Spleen (tissue), 11 donors: ENCODE results near the gene CDH8. TPM values are rescaled to one million over a fixed set of nuclear protein-coding genes. Genes with fewer than 3 reads are reported as not detected.

Experiments
- DNase-seq: peaks from one replicate; pipeline ENCODE4 v3.0.0-alpha.2; 2020
- H3K27ac ChIP-seq, 8 donors: fragments of 200-600 bp; sonication (generic) in 7 of 8; 1 replicate in 4 of 8; 2 replicates in 4 of 8; pipeline versions ENCODE4 v1.5.0 to v1.8.0; 2016 to 2021; ENCODE audit warnings: inconsistent platforms in 4 of 8, mild to moderate bottlenecking in 4 of 8, moderate library complexity in 1 of 8
- H3K27me3 ChIP-seq, 7 donors: fragments of 200-600 bp; sonication (generic) in 6 of 7; replicated peaks in 1 of 7; 1 replicate in 4 of 7; 2 replicates in 3 of 7; pipeline versions ENCODE4 v1.5.0 to v1.8.0; 2016 to 2021; ENCODE audit warnings: inconsistent platforms in 3 of 7, mild to moderate bottlenecking in 1 of 7
- H3K36me3 ChIP-seq, 6 donors: fragments of 200-600 bp; sonication (generic) in 5 of 6; 1 replicate in 4 of 6; 2 replicates in 2 of 6; pipeline versions ENCODE4 v1.5.0 to v1.8.0; 2016 to 2021; ENCODE audit warnings: inconsistent platforms in 2 of 6
- H3K4me1 ChIP-seq, 6 donors: fragments of 200-600 bp; sonication (generic) in 5 of 6; 1 replicate in 3 of 6; 2 replicates in 3 of 6; pipeline versions ENCODE4 v1.5.0 to v1.8.0; 2016 to 2021; ENCODE audit warnings: inconsistent platforms in 3 of 6
- H3K4me3 ChIP-seq, 8 donors: fragments of 200-600 bp; sonication (generic) in 7 of 8; 1 replicate in 4 of 8; 2 replicates in 4 of 8; pipeline versions ENCODE4 v1.5.0 to v1.8.0; 2016 to 2021; ENCODE audit warnings: inconsistent platforms in 4 of 8, mild to moderate bottlenecking in 4 of 8, moderate library complexity in 2 of 8
- H3K9me3 ChIP-seq, 8 donors: fragments of 200-600 bp; sonication (generic) in 7 of 8; 1 replicate in 4 of 8; 2 replicates in 4 of 8; pipeline versions ENCODE4 v1.5.0 to v1.8.0; 2016 to 2021; ENCODE audit warnings: inconsistent platforms in 4 of 8
- CTCF ChIP-seq, 11 experiments: fragments of 200-600 bp in 7 of 11; fragments of 450-650 bp in 4 of 11; sonication (generic) in 4 of 11; IDR thresholded peaks in 8 of 11; conservative IDR thresholded peaks in 3 of 11; 1 replicate in 7 of 11; 2 replicates in 4 of 11; pipeline versions ENCODE4 v1.4.0 to v1.8.0; 2016 to 2021; ENCODE audit warnings: antibody characterized with exemption in 11 of 11, inconsistent platforms in 4 of 11, mild to moderate bottlenecking in 1 of 11
- POLR2A ChIP-seq, 3 donors: fragments of 450-650 bp; IDR thresholded peaks; one replicate each; pipeline ENCODE4 v1.5.1; 2017; ENCODE audit warnings: antibody characterized with exemption in 3 of 3, mild to moderate bottlenecking in 1 of 3
- POLR2AphosphoS5 ChIP-seq, 3 donors: sonication (generic); formaldehyde crosslinking; IDR thresholded peaks; one replicate each; pipeline ENCODE4 v1.5.1; 2017; ENCODE audit warnings: antibody characterized with exemption in 3 of 3
- WGBS, 5 donors: extraction: QIAGEN DNeasy Blood & Tissue Kit in 3 of 5; methylation state at CpG; one replicate each; pipeline versions ENCODE4 v1.1.5 to v1.1.7; 2013 to 2018; 5-methylcytosine and 5-hydroxymethylcytosine counted together
- intact Hi-C: fragments of 100-400 bp; cut with DNase I; formaldehyde crosslinking; loops from one replicate; pipeline ENCODE4 v1.15.0; 2023; ENCODE audit warnings: low total_unique reads
- polyA plus RNA-seq, 3 donors: library from polyadenylated mRNA; stranded (reverse); fragments of 200-250 nt; gene quantifications; one replicate each; pipeline ENCODE4 v1.2.1, GENCODE V29; 2013
- total RNA-seq, 7 donors: library from RNA; depleted of rRNA in 3 of 7; stranded (reverse); fragments of >200 nt in 3 of 7; fragmentation: NEBNext Ultra II Directional in 4 of 7; extraction: Animal tissue kit (Norgen Biotek cat#: 25700) in 4 of 7; gene quantifications; one replicate each; pipeline versions ENCODE4 v1.1.0 to v1.2.1, GENCODE V29; 2016 to 2021
- donor health status: healthy with polysubstance abuse.
- donor health status: DM: no; HTN: no; CAD: no; lungs with moderate emphysema.
- donor health status: DM: no; HTN: no; CAD: no.
- donor health status: Bipolar disorder and iron deficiency.
- donor health status: healthy.
- donor health status: DM: no; HTN: no; CAD: no.
- donor health status: DM: yes; HTN: yes; CAD: no.

The CDH8 gene
- total and polyA plus RNA-seq, 10 donors: under 0.01 to 1.4 (median under 0.01) TPM; not detected in 7

DNA sequence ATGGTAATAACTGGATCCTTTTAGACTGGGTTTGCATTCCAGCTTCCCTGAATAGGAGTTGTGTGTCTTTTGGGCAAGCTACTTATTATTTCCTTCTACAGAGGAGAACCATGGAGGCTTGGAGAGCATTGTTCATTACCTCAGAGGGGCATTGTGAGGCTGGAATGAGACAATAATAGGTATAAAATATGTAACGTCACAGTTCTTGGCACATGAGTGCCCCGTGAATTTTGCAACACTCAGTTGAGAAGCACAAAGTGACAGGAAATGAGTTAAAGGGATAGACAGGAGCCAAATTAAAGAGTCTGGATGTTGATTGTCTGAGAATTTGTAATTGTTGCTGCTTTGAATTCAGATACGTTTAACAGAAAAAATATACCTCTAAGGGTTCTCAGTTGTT, 92.2 kb downstream of the CDH8 start:
- Histone ChIP-seq H3K4me3 (no peak overlapping the region), H3K27me3 (no peaks in the 10 kb centered on the region), H3K36me3 (no peaks in the 10 kb centered on the region), H3K9me3 (peaks cover 0 to 9% (median 0%) of the 10 kb centered on the region in 8 donors), H3K27ac (no peak overlapping the region), H3K4me1 (no peaks in the 10 kb centered on the region)
- WGBS, 5 donors: 46 to 61% (median 52%) methylated on average over 3 of the region's 3 CpGs
- intact Hi-C loops: no loop called here
- DNase-seq: no peak
- TF ChIP-seq POLR2AphosphoS5 (IDR thresholded peaks at IDR 0.05) (no peak), CTCF (IDR thresholded peaks at IDR 0.05 in 8 of 11, conservative IDR thresholded peaks at IDR 0.05 in 3 of 11) (no peak), POLR2A (IDR thresholded peaks at IDR 0.05) (no peak)

- DNase-seq: no peak
- Histone ChIP-seq H3K4me1 (no peaks in the 10 kb centered on the region), H3K36me3 (no peaks in the 10 kb centered on the region), H3K27ac (no peak overlapping the region), H3K4me3 (no peak overlapping the region), H3K9me3 (no peaks in the 10 kb centered on the region), H3K27me3 (no peaks in the 10 kb centered on the region)
- TF ChIP-seq CTCF (IDR thresholded peaks at IDR 0.05 in 8 of 11, conservative IDR thresholded peaks at IDR 0.05 in 3 of 11): no peak
- TF ChIP-seq POLR2A (IDR thresholded peaks at IDR 0.05): no peak
- TF ChIP-seq POLR2AphosphoS5 (IDR thresholded peaks at IDR 0.05): no peak
- intact Hi-C loops: no loop called here
- 85 to 94% (median 92%) methylated on average over 10 of the region's 10 CpGs for WGBS, 5 donors
Observed at GRCh38 chr16:61940611-61941010, 95.6 kb downstream of the CDH8 start.

DNA sequence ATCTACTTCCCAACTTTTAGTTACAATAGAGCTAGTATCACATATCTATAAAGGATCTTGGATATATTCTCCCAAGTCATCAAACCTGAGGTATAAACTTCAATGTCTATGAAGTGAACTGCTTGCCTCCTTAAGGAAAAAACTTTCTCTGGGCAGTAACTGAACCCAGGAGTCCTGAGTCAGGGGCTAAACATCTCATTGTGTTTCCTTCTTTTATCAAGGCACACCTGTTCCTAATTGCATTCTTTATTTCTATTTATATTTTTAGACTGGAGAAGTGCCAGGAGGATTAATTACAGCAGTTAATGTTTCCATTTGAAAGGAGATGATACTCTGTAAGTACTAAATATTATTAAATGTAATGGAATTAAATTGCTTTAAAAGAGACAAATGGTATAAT, 98.6 kb downstream of the CDH8 start:
- DNase-seq: no peak
- TF ChIP-seq CTCF (IDR thresholded peaks at IDR 0.05 in 8 of 11, conservative IDR thresholded peaks at IDR 0.05 in 3 of 11) (no peak), POLR2AphosphoS5 (IDR thresholded peaks at IDR 0.05) (no peak), POLR2A (IDR thresholded peaks at IDR 0.05) (no peak)
- H3K4me1 ChIP-seq: no peaks in the 10 kb centered on the region
- H3K27ac ChIP-seq: no peak overlapping the region
- intact Hi-C loops: no loop called here
- H3K4me3 ChIP-seq: no peak overlapping the region
- H3K27me3 ChIP-seq: no peaks in the 10 kb centered on the region
- no peaks in the 10 kb centered on the region for H3K36me3 ChIP-seq
- no peaks in the 10 kb centered on the region for H3K9me3 ChIP-seq

DNA sequence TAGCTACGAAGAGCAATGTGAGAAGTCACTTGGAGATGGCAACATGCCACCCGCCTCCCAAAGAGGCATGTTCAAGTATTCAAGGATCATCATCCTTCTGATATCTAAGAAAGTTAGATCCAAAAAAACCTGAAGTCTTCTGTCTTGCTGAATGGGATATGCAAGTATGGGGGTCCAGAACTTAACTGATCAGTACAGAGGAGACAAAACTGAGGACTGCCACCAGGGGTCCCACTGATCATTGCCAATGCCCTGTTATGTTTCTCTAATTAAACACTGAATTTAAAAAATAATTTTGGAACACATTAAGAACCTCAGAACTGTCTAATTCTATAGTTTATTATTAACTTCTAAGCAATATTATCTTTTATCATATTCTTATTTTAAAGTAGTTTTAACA, 99.7 kb downstream of the CDH8 start:
- no peak for TF ChIP-seq CTCF (IDR thresholded peaks at IDR 0.05 in 8 of 11, conservative IDR thresholded peaks at IDR 0.05 in 3 of 11)
- TF ChIP-seq POLR2A (IDR thresholded peaks at IDR 0.05): no peak
- TF ChIP-seq POLR2AphosphoS5 (IDR thresholded peaks at IDR 0.05): no peak
- Histone ChIP-seq H3K9me3 (no peaks in the 10 kb centered on the region), H3K36me3 (no peaks in the 10 kb centered on the region), H3K27ac (no peak overlapping the region), H3K4me3 (no peak overlapping the region), H3K4me1 (no peaks in the 10 kb centered on the region), H3K27me3 (no peaks in the 10 kb centered on the region)
- intact Hi-C loops: no loop called here
- WGBS, 5 donors: 77 to 89% (median 82%) methylated on average over 2 of the region's 2 CpGs
- DNase-seq: no peak
